HG03025 (cell line): ENCODE data around the gene CFAP97D2.
"Not testable (repeated sequence)": the region's sequence is repeated elsewhere in the genome, so short reads cannot be mapped to it uniquely, and the experiment has no call there.

ENCODE experiments used
- ATAC-seq: cut with Tn5 transposase; IDR thresholded peaks from one replicate; pipeline ENCODE4 v1.9.1; 2021; ENCODE audit warnings: mild to moderate bottlenecking, moderate library complexity; ENCODE audit not compliant: unreplicated experiment, low FRiP score

Gene CFAP97D2

DNA sequence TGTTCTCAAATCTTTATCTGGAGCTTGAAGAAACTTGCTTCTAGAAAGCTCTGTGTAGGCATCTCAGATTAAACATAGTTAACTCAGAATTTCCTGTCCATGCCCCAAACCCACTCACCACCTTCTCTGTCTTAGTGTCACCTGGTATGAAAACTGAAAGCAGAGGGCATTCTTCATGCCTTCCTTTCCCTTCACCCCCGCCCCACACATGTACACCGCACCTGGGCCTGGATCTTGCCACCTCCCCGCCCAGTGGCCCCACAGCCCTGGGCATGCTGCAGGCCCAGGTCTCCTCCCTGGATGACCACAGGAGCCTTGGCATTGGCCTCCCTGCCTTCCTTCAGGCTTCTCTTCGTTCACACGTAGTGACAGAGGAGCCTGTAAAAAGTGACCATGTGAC lies 15.8 kb downstream of the CFAP97D2 start:
- no peak for ATAC-seq

DNA sequence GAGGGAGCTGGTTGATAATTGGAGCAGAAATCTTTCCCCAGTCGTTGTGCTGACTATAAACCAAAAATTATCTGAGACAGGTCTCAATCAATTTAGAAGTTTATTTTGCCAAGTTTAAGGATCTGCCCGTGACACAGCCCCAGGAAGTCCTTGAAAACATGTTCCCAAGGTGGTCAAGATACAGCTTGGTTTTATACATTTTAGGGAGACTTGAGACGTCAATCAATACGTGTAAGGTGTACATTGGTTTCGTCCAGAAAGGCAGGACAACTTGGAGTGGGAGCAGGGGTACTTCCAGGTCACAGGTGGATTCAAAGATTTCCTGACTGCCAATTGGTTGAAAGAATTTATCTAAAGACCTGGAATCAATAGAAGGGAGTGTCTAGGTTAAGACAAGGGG lies 17.6 kb downstream of the CFAP97D2 start:
- ATAC-seq = no peak

GRCh38 chr13:114198556-114198955 lies 19.5 kb downstream of the CFAP97D2 start:
- no peak for ATAC-seq

DNA sequence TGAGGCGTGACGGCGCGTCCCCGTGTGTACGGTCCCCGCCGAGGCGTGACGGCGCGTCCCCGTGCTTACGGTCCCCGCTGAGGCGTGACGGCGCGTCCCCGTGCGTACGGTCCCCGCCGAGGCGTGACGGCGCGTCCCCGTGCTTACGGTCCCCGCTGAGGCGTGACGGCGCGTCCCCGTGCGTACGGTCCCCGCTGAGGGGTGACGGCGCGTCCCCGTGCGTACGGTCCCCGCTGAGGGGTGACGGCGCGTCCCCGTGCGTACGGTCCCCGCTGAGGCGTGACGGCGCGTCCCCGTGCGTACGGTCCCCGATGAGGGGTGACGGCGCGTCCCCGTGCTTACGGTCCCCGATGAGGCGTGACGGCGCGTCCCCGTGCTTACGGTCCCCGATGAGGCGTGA lies 20.5 kb downstream of the CFAP97D2 start:
- ATAC-seq = not testable (repeated sequence)

DNA sequence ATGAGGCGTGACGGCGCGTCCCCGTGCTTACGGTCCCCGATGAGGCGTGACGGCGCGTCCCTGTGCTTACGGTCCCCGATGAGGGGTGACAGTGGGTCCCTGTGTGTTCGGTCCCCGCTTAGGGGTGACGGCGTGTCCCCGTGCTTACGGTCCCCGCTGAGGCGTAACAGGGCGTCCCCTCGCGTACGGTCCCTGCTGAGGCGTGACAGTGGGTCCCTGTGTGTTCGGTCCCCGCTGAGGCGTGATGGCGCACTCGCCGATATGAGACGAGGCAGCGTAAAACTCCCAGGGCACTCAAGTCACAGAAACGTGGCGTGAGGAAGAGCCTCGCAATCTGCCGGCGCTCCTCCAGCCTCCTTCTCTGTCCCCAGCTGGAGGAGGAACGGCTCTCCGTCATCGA lies 20.9 kb downstream of the CFAP97D2 start:
- ATAC-seq = no peak

GRCh38 chr13:114200399-114200911 lies 21.4 kb downstream of the CFAP97D2 start:
- ATAC-seq = no peak

DNA sequence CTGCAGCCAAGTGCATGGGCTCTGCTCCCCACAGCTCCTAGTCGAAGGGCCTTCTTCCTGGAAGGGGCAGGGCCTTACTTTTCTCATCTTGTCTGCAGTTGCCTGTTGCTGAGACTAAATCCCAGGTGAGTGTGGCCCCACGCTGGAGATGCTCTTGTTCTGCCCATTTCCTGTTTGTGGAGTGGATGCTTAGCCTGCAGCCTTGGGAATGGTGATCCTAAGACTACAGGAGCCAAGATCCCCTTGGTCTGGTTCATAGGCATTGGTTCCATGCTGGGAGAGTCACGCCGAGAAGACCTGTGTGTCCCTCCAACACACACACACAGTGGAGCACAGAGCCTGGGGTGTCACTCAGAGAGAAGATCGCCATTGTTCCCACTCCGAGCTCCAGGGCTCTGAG lies 23.5 kb downstream of the CFAP97D2 start:
- no peak for ATAC-seq

DNA sequence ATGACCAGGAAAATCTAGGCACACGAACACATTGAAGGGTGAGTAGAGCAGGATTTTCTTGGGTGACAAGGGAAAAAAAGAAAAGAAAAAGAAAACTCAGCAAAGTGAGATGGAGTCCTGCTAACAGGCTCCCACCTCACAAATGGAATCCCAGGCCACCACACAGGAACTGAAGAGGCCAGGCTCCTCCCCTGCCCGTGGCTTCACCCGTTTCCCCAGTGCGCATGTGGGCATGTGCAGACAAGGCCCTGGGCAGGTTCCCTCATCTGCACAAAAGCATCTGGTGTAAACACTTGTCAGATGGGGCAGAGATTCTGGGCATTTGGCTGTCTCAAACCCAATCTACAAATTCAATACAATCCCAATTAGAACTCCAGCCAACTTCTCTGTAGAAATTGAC lies 24.5 kb downstream of the CFAP97D2 start:
- no peak for ATAC-seq

GRCh38 chr13:114204894-114205293 lies 25.8 kb downstream of the CFAP97D2 start:
- ATAC-seq = no peak

GRCh38 chr13:114208134-114208533 lies 29.1 kb downstream of the CFAP97D2 start:
- no peak for ATAC-seq

GRCh38 chr13:114211446-114212157 lies 32.5 kb downstream of the CFAP97D2 start:
- no peak for ATAC-seq

DNA sequence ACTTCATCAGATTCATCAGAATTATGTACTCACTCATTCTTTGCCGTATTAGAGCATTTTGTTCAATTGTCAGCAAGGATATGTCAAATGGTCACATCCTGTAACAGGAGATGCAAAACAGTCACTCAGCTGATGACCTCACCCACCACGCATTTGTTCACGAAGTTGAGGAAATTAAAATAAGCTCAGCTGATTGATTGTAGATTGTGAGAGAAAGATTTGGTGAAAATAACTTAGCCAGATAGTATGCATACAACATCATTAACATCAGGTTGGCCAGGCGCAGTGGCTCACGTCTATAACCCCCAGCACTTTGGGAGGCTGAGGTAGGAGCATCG lies 33.1 kb downstream of the CFAP97D2 start:
- no peak for ATAC-seq

GRCh38 chr13:114213980-114214379 lies 34.9 kb downstream of the CFAP97D2 start:
- no peak for ATAC-seq

DNA sequence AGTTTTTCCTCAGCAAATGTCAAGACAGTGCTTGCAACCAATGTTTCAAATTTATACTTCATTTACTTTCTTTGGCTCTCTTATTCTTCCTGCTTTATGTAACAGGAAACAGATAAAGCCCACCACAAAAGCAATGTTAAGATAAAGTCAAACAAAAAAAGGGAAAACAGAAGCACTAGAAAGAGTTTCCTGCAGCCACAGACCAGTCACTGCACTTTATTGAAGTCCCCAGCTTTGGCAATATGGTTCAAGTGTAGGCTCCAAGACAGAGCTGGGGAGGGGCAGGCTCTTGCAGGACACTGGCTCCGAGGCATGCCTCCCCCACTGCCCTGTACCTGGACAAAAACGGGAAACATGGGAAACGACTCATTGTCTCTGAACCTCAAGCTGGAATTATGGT lies 40.3 kb downstream of the CFAP97D2 start:
- ATAC-seq = no peak

GRCh38 chr13:114222461-114222968 lies 43.5 kb downstream of the CFAP97D2 start:
- no peak for ATAC-seq

DNA sequence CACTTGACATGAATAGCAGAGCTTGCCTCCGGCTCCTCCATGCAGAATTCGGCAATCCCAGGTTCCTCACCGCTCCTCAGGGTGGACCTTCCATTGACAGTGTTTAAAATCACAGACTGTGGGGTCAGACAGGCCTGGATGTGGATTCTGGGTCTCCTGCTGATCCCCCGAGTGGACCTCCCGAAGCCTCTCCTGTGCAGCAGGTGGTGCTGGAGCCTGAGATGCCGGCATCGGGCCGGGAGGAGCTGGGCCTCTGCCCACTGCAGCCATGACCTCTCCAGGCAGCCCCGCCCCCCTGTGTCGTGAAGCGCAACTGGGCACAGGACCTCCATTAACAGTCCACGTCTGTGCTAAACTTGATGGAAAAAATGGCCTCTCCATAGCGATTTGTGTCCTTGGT lies 45.1 kb downstream of the CFAP97D2 start:
- no peak for ATAC-seq

- no peak for ATAC-seq
These were observed 46.6 kb downstream of the CFAP97D2 start for GRCh38 chr13:114225610-114226009.

- no peak for ATAC-seq
These were observed 47.0 kb downstream of the CFAP97D2 start for GRCh38 chr13:114226088-114226487.

GRCh38 chr13:114226699-114227323 lies 47.8 kb downstream of the CFAP97D2 start:
- no peak for ATAC-seq

GRCh38 chr13:114227528-114227927 lies 48.5 kb downstream of the CFAP97D2 start:
- no peak for ATAC-seq

- no peak for ATAC-seq
These were observed 49.1 kb downstream of the CFAP97D2 start for GRCh38 chr13:114228176-114228575.

DNA sequence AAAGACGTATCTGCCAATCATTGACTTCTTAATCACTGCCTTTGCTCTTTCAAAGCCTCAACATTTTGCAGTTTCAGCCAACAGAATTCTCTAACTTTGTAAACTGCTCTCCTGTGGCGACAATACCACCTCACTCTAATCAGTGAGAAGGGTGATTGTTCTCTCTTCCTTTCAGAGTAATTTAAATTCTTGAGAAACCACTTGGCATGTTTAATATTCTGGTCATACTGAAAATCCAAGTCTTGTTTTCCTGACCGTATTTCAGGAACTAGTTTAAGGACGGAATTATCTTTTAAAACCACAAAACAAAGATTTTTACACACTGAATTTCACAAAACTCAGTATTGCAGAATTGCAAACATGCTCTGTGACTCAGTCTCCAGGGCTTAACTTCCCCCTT lies 50.4 kb downstream of the CFAP97D2 start:
- no peak for ATAC-seq
